ENCODE data around the gene UGT1A8. TPM values are rescaled to one million over a fixed set of nuclear protein-coding genes. Genes with fewer than 3 reads are reported as not detected.
A peak's percentile ranks its signal among the peaks of the same experiment; 100 is the strongest.
"Not testable (repeated sequence)": the region's sequence is repeated elsewhere in the genome, so short reads cannot be mapped to it uniquely, and the experiment has no call there.

The UGT1A8 gene
- polyA plus RNA-seq, 1 donor from 2014 or later: not detected

- H3K4me3 Mint-ChIP-seq: no peak overlapping the region
- H3K36me3 Mint-ChIP-seq: no peaks in the 10 kb centered on the region
- peaks cover 7% of the 10 kb centered on the region for H3K27me3 Mint-ChIP-seq
- no peak overlapping the region for H3K27ac Mint-ChIP-seq
- peaks cover 0 to 4% (median 0%) of the 10 kb centered on the region in 3 donors for H3K9me3 Mint-ChIP-seq
- H3K4me1 Mint-ChIP-seq: peaks cover 0 to 3% (median 0%) of the 10 kb centered on the region in 3 donors
Measured at GRCh38 chr2:233707940-233708644, 90.7 kb downstream of the UGT1A8 start.

GRCh38 chr2:233708942-233709341 lies 91.5 kb downstream of the UGT1A8 start:
- Mint-ChIP-seq H3K36me3 (no peaks in the 10 kb centered on the region), H3K9me3 (peaks cover 0 to 4% (median 0%) of the 10 kb centered on the region in 3 donors), H3K4me1 (peaks cover 0 to 3% (median 0%) of the 10 kb centered on the region in 3 donors), H3K27ac (no peak overlapping the region), H3K4me3 (no peak overlapping the region), H3K27me3 (peaks cover 7% of the 10 kb centered on the region)

GRCh38 chr2:233711312-233712008 lies 94.0 kb downstream of the UGT1A8 start:
- Mint-ChIP-seq H3K4me1 (peaks cover 0 to 3% (median 0%) of the 10 kb centered on the region in 3 donors), H3K9me3 (no peaks in the 10 kb centered on the region), H3K27me3 (peaks cover 2% of the 10 kb centered on the region)

DNA sequence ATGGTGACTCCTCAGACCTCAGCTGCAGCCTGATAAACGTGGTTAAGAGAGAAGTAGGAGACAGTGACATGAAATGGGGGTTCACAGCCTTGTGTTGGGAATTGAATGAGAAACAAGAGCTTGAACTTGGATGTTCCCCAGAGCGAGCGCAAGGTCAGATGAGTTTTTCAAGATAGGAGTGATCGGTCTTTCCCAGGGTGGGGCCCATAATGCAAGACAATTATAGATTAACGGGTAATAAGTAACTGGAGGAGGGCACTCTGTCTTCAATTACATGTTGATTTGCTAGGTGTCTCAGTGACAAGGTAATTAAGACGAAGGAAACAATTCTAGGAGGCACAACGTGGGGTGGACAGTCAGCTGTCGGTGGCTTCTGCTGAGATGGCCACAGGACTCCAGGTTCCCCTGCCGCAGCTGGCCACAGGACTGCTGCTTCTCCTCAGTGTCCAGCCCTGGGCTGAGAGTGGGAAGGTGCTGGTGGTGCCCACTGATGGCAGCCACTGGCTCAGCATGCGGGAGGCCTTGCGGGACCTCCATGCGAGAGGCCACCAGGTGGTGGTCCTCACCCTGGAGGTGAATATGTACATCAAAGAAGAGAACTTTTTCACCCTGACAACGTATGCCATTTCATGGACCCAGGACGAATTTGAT lies 95.3 kb downstream of the UGT1A8 start, which contains the start of gene UGT1A5:
Gene UGT1A5, plus strand, starts transcription at position 297 of the 651 bp plus-strand sequence. Its CDS starts 85 bp downstream, at position 382.
- Mint-ChIP-seq H3K9me3 (no peaks in the 10 kb centered on the region), H3K4me3 (no peak within 1 kb of the TSS), H3K27ac (peak within 1 kb of the TSS in 1 of 3 donors; percentile 62), H3K4me1 (peaks cover 0 to 3% (median 0%) of the 10 kb centered on the region in 3 donors), H3K27me3 (peaks cover 4% of the 10 kb centered on the region), H3K36me3 (no peaks in the 10 kb centered on the region)

More at GRCh38 chr2:233711312-233712008, 94.0 kb downstream of the UGT1A8 start:
- no peaks in the 10 kb centered on the region for H3K36me3 Mint-ChIP-seq
- H3K27ac Mint-ChIP-seq: no peak overlapping the region
- H3K4me3 Mint-ChIP-seq: no peak overlapping the region

DNA sequence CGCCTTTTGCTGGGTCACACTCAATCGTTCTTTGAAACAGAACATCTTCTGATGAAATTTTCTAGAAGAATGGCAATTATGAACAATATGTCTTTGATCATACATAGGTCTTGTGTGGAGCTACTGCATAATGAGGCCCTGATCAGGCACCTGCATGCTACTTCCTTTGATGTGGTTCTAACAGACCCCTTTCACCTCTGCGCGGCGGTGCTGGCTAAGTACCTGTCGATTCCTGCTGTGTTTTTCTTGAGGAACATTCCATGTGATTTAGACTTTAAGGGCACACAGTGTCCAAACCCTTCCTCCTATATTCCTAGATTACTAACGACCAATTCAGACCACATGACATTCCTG lies 95.8 kb downstream of the UGT1A8 start:
- Mint-ChIP-seq H3K9me3 (no peaks in the 10 kb centered on the region), H3K27ac (no peak overlapping the region), H3K4me3 (no peak overlapping the region), H3K4me1 (peaks cover 0 to 3% (median 0%) of the 10 kb centered on the region in 3 donors), H3K36me3 (no peaks in the 10 kb centered on the region), H3K27me3 (peaks cover 4% of the 10 kb centered on the region)

- Mint-ChIP-seq H3K36me3 (no peaks in the 10 kb centered on the region), H3K9me3 (no peaks in the 10 kb centered on the region), H3K27me3 (peaks cover 4% of the 10 kb centered on the region)
Measured at GRCh38 chr2:233714121-233714520, 96.7 kb downstream of the UGT1A8 start.

DNA sequence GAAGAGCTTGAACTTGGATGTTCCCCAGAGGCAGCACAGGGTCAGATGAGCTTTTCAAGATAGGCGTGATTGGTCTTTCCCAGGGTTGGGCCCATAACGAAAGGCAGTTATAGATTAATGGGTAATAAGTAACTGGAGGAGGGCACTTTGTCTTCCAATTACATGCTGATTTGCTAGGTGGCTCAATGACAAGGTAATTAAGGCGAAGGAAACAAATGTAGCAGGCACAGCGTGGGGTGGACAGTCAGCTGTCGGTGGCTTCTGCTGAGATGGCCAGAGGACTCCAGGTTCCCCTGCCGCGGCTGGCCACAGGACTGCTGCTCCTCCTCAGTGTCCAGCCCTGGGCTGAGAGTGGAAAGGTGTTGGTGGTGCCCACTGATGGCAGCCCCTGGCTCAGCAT lies 101.1 kb downstream of the UGT1A8 start, which contains the start of gene UGT1A4:
Gene UGT1A4, plus strand, starts transcription at position 185 of the 400 bp plus-strand sequence. Its CDS starts 85 bp downstream, at position 270.
- Mint-ChIP-seq H3K9me3 (peaks cover 0 to 2% (median 0%) of the 10 kb centered on the region in 3 donors), H3K4me1 (no peaks in the 10 kb centered on the region), H3K4me3 (no peak within 1 kb of the TSS), H3K27me3 (peaks cover 2% of the 10 kb centered on the region), H3K27ac (no peak within 1 kb of the TSS), H3K36me3 (no peaks in the 10 kb centered on the region)

More at GRCh38 chr2:233714121-233714520, 96.7 kb downstream of the UGT1A8 start:
- Mint-ChIP-seq H3K4me3 (no peak overlapping the region), H3K4me1 (peaks cover 0 to 3% (median 0%) of the 10 kb centered on the region in 3 donors), H3K27ac (peak overlapping the region in 1 of 3 donors; percentile 62)

GRCh38 chr2:233728723-233729301 lies 111.4 kb downstream of the UGT1A8 start, which contains the start of gene UGT1A3:
UGT1A3 (plus strand) TSS chr2:233729042; CDS start chr2:233729127, 85 bp downstream.
- Mint-ChIP-seq H3K9me3 (peaks cover 0 to 6% (median 3%) of the 10 kb centered on the region in 3 donors), H3K27ac (no peak within 1 kb of the TSS), H3K4me3 (no peak within 1 kb of the TSS), H3K27me3 (peaks cover 8% of the 10 kb centered on the region), H3K4me1 (no peaks in the 10 kb centered on the region), H3K36me3 (peaks cover 2% of the 10 kb centered on the region)

GRCh38 chr2:233736868-233737653 lies 119.6 kb downstream of the UGT1A8 start:
- H3K36me3 Mint-ChIP-seq, H3K4me1 Mint-ChIP-seq, H3K4me3 Mint-ChIP-seq, H3K9me3 Mint-ChIP-seq, H3K27ac Mint-ChIP-seq: not testable (repeated sequence)
- H3K27me3 Mint-ChIP-seq: peaks cover 18% of the 10 kb centered on the region

DNA sequence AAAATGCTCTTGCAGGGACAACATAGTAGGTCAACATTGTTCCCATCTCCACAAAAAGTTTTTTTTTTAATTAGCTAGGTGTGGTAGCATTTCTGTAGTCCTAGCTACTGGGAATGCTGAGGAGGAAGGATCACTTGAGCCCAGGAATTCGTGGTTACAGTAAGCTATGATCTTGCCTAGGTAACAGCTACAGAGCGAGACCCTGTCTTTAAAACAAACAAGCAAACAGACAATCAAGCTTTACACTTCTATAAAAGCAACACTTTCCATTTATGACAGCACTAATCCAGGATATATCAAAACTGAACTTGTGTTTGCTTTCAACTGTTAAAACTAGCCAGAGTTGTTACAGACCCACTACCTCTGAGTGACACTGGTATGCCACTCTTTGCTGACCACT lies 123.4 kb downstream of the UGT1A8 start:
- Mint-ChIP-seq H3K4me1 (no peaks in the 10 kb centered on the region), H3K36me3 (no peaks in the 10 kb centered on the region), H3K27me3 (peaks cover 16% of the 10 kb centered on the region), H3K27ac (no peak overlapping the region), H3K9me3 (no peaks in the 10 kb centered on the region), H3K4me3 (no peak overlapping the region)

DNA sequence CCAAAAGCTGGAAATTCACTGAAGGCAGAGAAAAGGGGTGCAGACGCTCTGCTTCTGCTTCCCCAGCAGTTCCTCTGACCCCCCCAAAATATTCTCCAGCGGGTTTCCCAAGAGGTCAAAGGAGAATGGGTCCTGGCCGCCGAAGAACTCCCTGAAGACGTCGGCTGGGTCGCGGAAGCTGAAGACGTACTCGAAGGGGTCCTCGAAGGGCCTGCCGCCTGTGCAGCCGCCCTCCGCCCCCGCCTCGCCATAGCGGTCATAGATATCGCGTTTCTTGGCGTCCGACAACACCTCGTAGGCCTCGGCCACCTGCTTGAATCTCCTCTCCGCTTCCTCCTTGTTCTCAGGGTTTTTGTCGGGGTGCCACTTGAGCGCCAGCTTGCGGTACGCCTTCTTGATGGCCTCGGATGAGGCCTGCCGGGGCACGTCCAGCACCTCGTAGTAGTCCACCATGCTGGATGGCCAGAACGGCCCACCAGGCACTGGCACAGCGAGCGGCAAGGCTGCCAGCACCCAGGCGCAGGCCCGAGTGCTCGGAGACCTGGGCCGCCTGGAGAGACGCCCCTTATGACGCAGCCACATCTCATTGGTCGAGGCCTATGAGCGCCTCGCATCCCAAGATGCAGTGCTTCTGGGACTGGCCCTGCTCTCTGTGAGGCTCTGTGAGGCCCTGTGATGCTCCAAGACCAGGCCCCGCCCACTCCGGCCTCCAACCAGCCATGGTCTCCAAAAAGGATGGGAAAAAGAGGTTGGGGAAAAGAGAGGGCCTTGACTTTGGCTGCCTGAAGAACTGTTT lies 126.2 kb downstream of the UGT1A8 start:
- no peak overlapping the region for H3K27ac Mint-ChIP-seq
- H3K4me3 Mint-ChIP-seq: no peak overlapping the region
- no peaks in the 10 kb centered on the region for H3K4me1 Mint-ChIP-seq
- H3K27me3 Mint-ChIP-seq: peaks cover 24% of the 10 kb centered on the region
- H3K9me3 Mint-ChIP-seq: peaks cover 0 to 5% (median 0%) of the 10 kb centered on the region in 3 donors
- H3K36me3 Mint-ChIP-seq: no peaks in the 10 kb centered on the region

- no peak overlapping the region for H3K27ac Mint-ChIP-seq
- no peak overlapping the region for H3K4me3 Mint-ChIP-seq
- peaks cover 4 to 10% (median 6%) of the 10 kb centered on the region in 3 donors for H3K9me3 Mint-ChIP-seq
- H3K27me3 Mint-ChIP-seq: peaks cover 20% of the 10 kb centered on the region
- no peaks in the 10 kb centered on the region for H3K4me1 Mint-ChIP-seq
- H3K36me3 Mint-ChIP-seq: no peaks in the 10 kb centered on the region
Measured at GRCh38 chr2:233745073-233745755, 127.8 kb downstream of the UGT1A8 start.

GRCh38 chr2:233745838-233746237 lies 128.4 kb downstream of the UGT1A8 start:
- Mint-ChIP-seq H3K9me3 (peaks cover 5 to 13% (median 7%) of the 10 kb centered on the region in 3 donors), H3K27me3 (peaks cover 19% of the 10 kb centered on the region)
- H3K27ac Mint-ChIP-seq, H3K4me3 Mint-ChIP-seq, H3K4me1 Mint-ChIP-seq, H3K36me3 Mint-ChIP-seq: not testable (repeated sequence)

Measured in IgD-negative memory B cell (primary cell).